Measurements from ENCODE around the gene FLNC.

The FLNC gene

GRCh38 chr7:128885370-128886187, 55.4 kb downstream of the FLNC start:
- Histone ChIP-seq H3K9me3 (ENCODE audit: control insufficient read depth in 1 of 2, low read length in 2 of 2) (no peaks in the 10 kb centered on the region), H3K36me3 (ENCODE audit: control insufficient read depth in 1 of 2, insufficient read depth in 2 of 2, low read length in 2 of 2) (no peaks in the 10 kb centered on the region), H3K27me3 (ENCODE audit: control insufficient read depth in 1 of 2, insufficient read depth in 2 of 2, low read length in 2 of 2) (peaks cover 0 to 4% of the 10 kb centered on the region in 2 donors), H3K9ac (ENCODE audit: low read depth in 1 of 2, low read length in 2 of 2) (no peak overlapping the region), H3K27ac (ENCODE audit: low read depth, low read length) (no peak overlapping the region), H3K4me3 (ENCODE audit: low read depth in 1 of 2, low read length in 2 of 2) (no peak overlapping the region), H3K4me1 (ENCODE audit: control insufficient read depth in 1 of 2, insufficient read depth in 2 of 2, low read length in 2 of 2) (peaks cover 5 to 9% of the 10 kb centered on the region in 2 donors)

GRCh38 chr7:128886391-128887168, 56.4 kb downstream of the FLNC start:
- H3K4me3 ChIP-seq (ENCODE audit: low read depth in 1 of 2, low read length in 2 of 2) = no peak overlapping the region
- peaks cover 5 to 15% of the 10 kb centered on the region in 2 donors for H3K4me1 ChIP-seq (ENCODE audit: control insufficient read depth in 1 of 2, insufficient read depth in 2 of 2, low read length in 2 of 2)
- no peaks in the 10 kb centered on the region for H3K9me3 ChIP-seq (ENCODE audit: control insufficient read depth in 1 of 2, low read length in 2 of 2)
- H3K36me3 ChIP-seq (ENCODE audit: control insufficient read depth in 1 of 2, insufficient read depth in 2 of 2, low read length in 2 of 2) = no peaks in the 10 kb centered on the region
- no peak overlapping the region for H3K27ac ChIP-seq (ENCODE audit: low read depth, low read length)
- peaks cover 4 to 6% of the 10 kb centered on the region in 2 donors for H3K27me3 ChIP-seq (ENCODE audit: control insufficient read depth in 1 of 2, insufficient read depth in 2 of 2, low read length in 2 of 2)
- no peak overlapping the region for H3K9ac ChIP-seq (ENCODE audit: low read depth in 1 of 2, low read length in 2 of 2)

GRCh38 chr7:128887169-128888038, 57.2 kb downstream of the FLNC start:
- Histone ChIP-seq H3K4me3 (ENCODE audit: low read depth in 1 of 2, low read length in 2 of 2) (no peak overlapping the region), H3K9me3 (ENCODE audit: control insufficient read depth in 1 of 2, low read length in 2 of 2) (no peaks in the 10 kb centered on the region), H3K27ac (ENCODE audit: low read depth, low read length) (no peak overlapping the region), H3K4me1 (ENCODE audit: control insufficient read depth in 1 of 2, insufficient read depth in 2 of 2, low read length in 2 of 2) (peaks cover 8 to 21% of the 10 kb centered on the region in 2 donors), H3K36me3 (ENCODE audit: control insufficient read depth in 1 of 2, insufficient read depth in 2 of 2, low read length in 2 of 2) (no peaks in the 10 kb centered on the region), H3K27me3 (ENCODE audit: control insufficient read depth in 1 of 2, insufficient read depth in 2 of 2, low read length in 2 of 2) (peaks cover 4 to 8% of the 10 kb centered on the region in 2 donors), H3K9ac (ENCODE audit: low read depth in 1 of 2, low read length in 2 of 2) (no peak overlapping the region)

GRCh38 chr7:128888039-128888755, 58.0 kb downstream of the FLNC start:
- Histone ChIP-seq H3K27ac (ENCODE audit: low read depth, low read length) (no peak overlapping the region), H3K27me3 (ENCODE audit: control insufficient read depth in 1 of 2, insufficient read depth in 2 of 2, low read length in 2 of 2) (peaks cover 4 to 8% of the 10 kb centered on the region in 2 donors), H3K9ac (ENCODE audit: low read depth in 1 of 2, low read length in 2 of 2) (no peak overlapping the region), H3K36me3 (ENCODE audit: control insufficient read depth in 1 of 2, insufficient read depth in 2 of 2, low read length in 2 of 2) (no peaks in the 10 kb centered on the region), H3K9me3 (ENCODE audit: control insufficient read depth in 1 of 2, low read length in 2 of 2) (no peaks in the 10 kb centered on the region), H3K4me1 (ENCODE audit: control insufficient read depth in 1 of 2, insufficient read depth in 2 of 2, low read length in 2 of 2) (peaks cover 15 to 27% of the 10 kb centered on the region in 2 donors), H3K4me3 (ENCODE audit: low read depth in 1 of 2, low read length in 2 of 2) (no peak overlapping the region)

GRCh38 chr7:128888756-128889095, 58.5 kb downstream of the FLNC start:
- no peak overlapping the region for H3K4me3 ChIP-seq (ENCODE audit: low read depth in 1 of 2, low read length in 2 of 2)
- H3K27me3 ChIP-seq (ENCODE audit: control insufficient read depth in 1 of 2, insufficient read depth in 2 of 2, low read length in 2 of 2) = peaks cover 4 to 8% of the 10 kb centered on the region in 2 donors
- no peak overlapping the region for H3K9ac ChIP-seq (ENCODE audit: low read depth in 1 of 2, low read length in 2 of 2)
- peaks cover 19 to 32% of the 10 kb centered on the region in 2 donors for H3K4me1 ChIP-seq (ENCODE audit: control insufficient read depth in 1 of 2, insufficient read depth in 2 of 2, low read length in 2 of 2)
- no peak overlapping the region for H3K27ac ChIP-seq (ENCODE audit: low read depth, low read length)
- H3K36me3 ChIP-seq (ENCODE audit: control insufficient read depth in 1 of 2, insufficient read depth in 2 of 2, low read length in 2 of 2) = no peaks in the 10 kb centered on the region
- no peaks in the 10 kb centered on the region for H3K9me3 ChIP-seq (ENCODE audit: control insufficient read depth in 1 of 2, low read length in 2 of 2)

GRCh38 chr7:128889121-128889520, 58.9 kb downstream of the FLNC start:
- Histone ChIP-seq H3K36me3 (ENCODE audit: control insufficient read depth in 1 of 2, insufficient read depth in 2 of 2, low read length in 2 of 2) (no peaks in the 10 kb centered on the region), H3K27ac (ENCODE audit: low read depth, low read length) (no peak overlapping the region), H3K4me3 (ENCODE audit: low read depth in 1 of 2, low read length in 2 of 2) (no peak overlapping the region), H3K9ac (ENCODE audit: low read depth in 1 of 2, low read length in 2 of 2) (no peak overlapping the region), H3K4me1 (ENCODE audit: control insufficient read depth in 1 of 2, insufficient read depth in 2 of 2, low read length in 2 of 2) (peaks cover 18 to 30% of the 10 kb centered on the region in 2 donors), H3K27me3 (ENCODE audit: control insufficient read depth in 1 of 2, insufficient read depth in 2 of 2, low read length in 2 of 2) (peaks cover 4 to 8% of the 10 kb centered on the region in 2 donors), H3K9me3 (ENCODE audit: control insufficient read depth in 1 of 2, low read length in 2 of 2) (no peaks in the 10 kb centered on the region)

GRCh38 chr7:128890306-128891109, 60.3 kb downstream of the FLNC start:
- H3K9ac ChIP-seq (ENCODE audit: low read depth in 1 of 2, low read length in 2 of 2) = no peak overlapping the region
- H3K27ac ChIP-seq (ENCODE audit: low read depth, low read length) = no peak overlapping the region
- peak overlapping the region; percentile 29 to 36 for H3K4me3 ChIP-seq (ENCODE audit: low read depth in 1 of 2, low read length in 2 of 2)
- no peaks in the 10 kb centered on the region for H3K36me3 ChIP-seq (ENCODE audit: control insufficient read depth in 1 of 2, insufficient read depth in 2 of 2, low read length in 2 of 2)
- H3K27me3 ChIP-seq (ENCODE audit: control insufficient read depth in 1 of 2, insufficient read depth in 2 of 2, low read length in 2 of 2) = peaks cover 4 to 8% of the 10 kb centered on the region in 2 donors
- H3K9me3 ChIP-seq (ENCODE audit: control insufficient read depth in 1 of 2, low read length in 2 of 2) = no peaks in the 10 kb centered on the region
- H3K4me1 ChIP-seq (ENCODE audit: control insufficient read depth in 1 of 2, insufficient read depth in 2 of 2, low read length in 2 of 2) = peaks cover 14 to 26% of the 10 kb centered on the region in 2 donors

GRCh38 chr7:128891110-128891941, 61.1 kb downstream of the FLNC start:
- H3K4me3 ChIP-seq (ENCODE audit: low read depth in 1 of 2, low read length in 2 of 2) = peak overlapping the region; percentile 29 to 36
- H3K9me3 ChIP-seq (ENCODE audit: control insufficient read depth in 1 of 2, low read length in 2 of 2) = no peaks in the 10 kb centered on the region
- peaks cover 4 to 8% of the 10 kb centered on the region in 2 donors for H3K27me3 ChIP-seq (ENCODE audit: control insufficient read depth in 1 of 2, insufficient read depth in 2 of 2, low read length in 2 of 2)
- no peak overlapping the region for H3K27ac ChIP-seq (ENCODE audit: low read depth, low read length)
- H3K36me3 ChIP-seq (ENCODE audit: control insufficient read depth in 1 of 2, insufficient read depth in 2 of 2, low read length in 2 of 2) = no peaks in the 10 kb centered on the region
- H3K4me1 ChIP-seq (ENCODE audit: control insufficient read depth in 1 of 2, insufficient read depth in 2 of 2, low read length in 2 of 2) = peaks cover 14 to 26% of the 10 kb centered on the region in 2 donors
- no peak overlapping the region for H3K9ac ChIP-seq (ENCODE audit: low read depth in 1 of 2, low read length in 2 of 2)

Measured in duodenal mucosa (tissue), 2 donors.